Right forelimb (tissue), 1 donor: ENCODE measurements around the gene FEZF1.
"Not testable (repeated sequence)": the region's sequence is repeated elsewhere in the genome, so short reads cannot be mapped to it uniquely, and the experiment has no call there.

Experiments
- DNase-seq: peaks from one replicate; pipeline ENCODE4 v3.0.0-alpha.2; 2018

Gene FEZF1

GRCh38 chr7:122306320-122307227 lies 2.0 kb upstream of the FEZF1 start:
- no peak for DNase-seq

- no peak for DNase-seq
These were observed 1.1 kb upstream of the FEZF1 start for GRCh38 chr7:122305475-122306319.

- no peak for DNase-seq
These were observed 459 bp upstream of the FEZF1 start for GRCh38 chr7:122304996-122305421.

GRCh38 chr7:122303531-122304318 lies 825 bp downstream of the FEZF1 start:
- no peak for DNase-seq

- no peak for DNase-seq
These were observed 1.6 kb downstream of the FEZF1 start for GRCh38 chr7:122302761-122303530.

GRCh38 chr7:122301858-122302760 lies 2.4 kb downstream of the FEZF1 start:
- DNase-seq = no peak

GRCh38 chr7:122300956-122301833 lies 3.4 kb downstream of the FEZF1 start:
- no peak for DNase-seq

GRCh38 chr7:122300211-122300932 lies 4.2 kb downstream of the FEZF1 start:
- no peak for DNase-seq

GRCh38 chr7:122299624-122300210 lies 4.8 kb downstream of the FEZF1 start:
- no peak for DNase-seq

GRCh38 chr7:122298618-122299017 lies 5.9 kb downstream of the FEZF1 start:
- DNase-seq = no peak

GRCh38 chr7:122298131-122298530 lies 6.4 kb downstream of the FEZF1 start:
- DNase-seq = no peak

GRCh38 chr7:122291189-122291588 lies 13.4 kb downstream of the FEZF1 start:
- no peak for DNase-seq

GRCh38 chr7:122290476-122290875 lies 14.1 kb downstream of the FEZF1 start:
- no peak for DNase-seq

GRCh38 chr7:122289426-122289825 lies 15.1 kb downstream of the FEZF1 start:
- no peak for DNase-seq

- not testable (repeated sequence) for DNase-seq
These were observed 19.9 kb downstream of the FEZF1 start for GRCh38 chr7:122284608-122285007.

GRCh38 chr7:122273117-122273516 lies 31.4 kb downstream of the FEZF1 start:
- DNase-seq = no peak

GRCh38 chr7:122269241-122269640 lies 35.3 kb downstream of the FEZF1 start:
- DNase-seq = no peak

- DNase-seq = no peak
These were observed 36.4 kb downstream of the FEZF1 start for GRCh38 chr7:122268101-122268500.

GRCh38 chr7:122262246-122262645 lies 42.3 kb downstream of the FEZF1 start:
- DNase-seq = no peak
